IPS DF 6.9 (cell line): ENCODE results near the gene CCDC122.
"Not testable (repeated sequence)": the region's sequence is repeated elsewhere in the genome, so short reads cannot be mapped to it uniquely, and the experiment has no call there.

Source experiments
- DNase-seq: peaks from one replicate; pipeline ENCODE4 v3.0.0-alpha.2; 2013; ENCODE audit warnings: low read depth, low spot score
- H3K27ac ChIP-seq: one replicate; pipeline ENCODE4 v1.5.1; 2013; ENCODE audit warnings: low read length, control low read depth
- H3K27me3 ChIP-seq: 2 replicates; pipeline ENCODE4 v1.6.1; 2013; ENCODE audit warnings: mild to moderate bottlenecking, low read length; ENCODE audit not compliant: control insufficient read depth, insufficient read depth
- H3K36me3 ChIP-seq: 2 replicates; pipeline ENCODE4 v1.6.1; 2013; ENCODE audit warnings: low read length; ENCODE audit not compliant: control insufficient read depth, insufficient read depth
- H3K4me1 ChIP-seq: 2 replicates; pipeline ENCODE4 v1.6.1; 2013; ENCODE audit warnings: low read length; ENCODE audit not compliant: control insufficient read depth, insufficient read depth
- H3K4me3 ChIP-seq: 2 replicates; pipeline ENCODE4 v1.5.1; 2013; ENCODE audit warnings: mild to moderate bottlenecking, low read length
- H3K9me3 ChIP-seq: 2 replicates; pipeline ENCODE4 v1.6.1; 2013; ENCODE audit warnings: low read length, inconsistent platforms; ENCODE audit not compliant: control insufficient read depth, insufficient read depth
- WGBS: extraction: QIAGEN DNeasy Blood & Tissue Kit; methylation state at CpG from one replicate; pipeline ENCODE4 v1.1.7; 2013; ENCODE audit warnings: mixed read lengths, missing lambda C conversion rate; ENCODE audit not compliant: insufficient read length, insufficient coverage; 5-methylcytosine and 5-hydroxymethylcytosine counted together

The CCDC122 gene

DNA sequence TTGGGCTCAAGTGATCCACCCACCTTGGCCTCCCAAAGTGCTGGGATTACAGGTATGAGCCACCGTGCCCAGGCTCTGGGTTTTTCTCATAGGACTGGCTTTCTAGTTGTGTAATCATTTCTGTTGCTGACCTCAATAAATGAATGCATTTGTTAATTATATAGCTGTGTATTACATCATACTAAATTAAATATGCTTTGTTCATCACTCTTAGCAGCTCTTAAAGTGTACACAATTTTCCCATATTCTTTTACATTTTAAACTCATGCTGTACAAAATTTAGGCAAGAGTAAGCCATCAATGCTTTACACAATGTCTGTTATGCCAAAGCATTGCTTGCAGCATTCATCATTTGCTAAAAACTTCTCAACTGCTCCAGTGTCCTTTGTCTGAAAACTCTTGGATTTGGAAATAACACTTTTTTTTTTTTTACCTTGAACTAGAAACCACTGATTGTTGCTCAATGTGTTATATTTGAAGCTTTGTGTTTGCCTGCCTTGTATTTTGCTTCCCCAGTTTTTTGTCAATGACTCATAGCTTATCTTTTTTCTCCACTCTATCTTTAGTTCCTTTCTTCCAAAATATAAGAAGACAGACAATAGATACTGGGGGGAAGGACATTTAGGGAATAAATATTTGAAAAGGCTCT is 31.4 kb downstream of the CCDC122 start:
- no CpG with 5 or more reads among the region's 1 CpG for WGBS
- DNase-seq, result no peak

DNA sequence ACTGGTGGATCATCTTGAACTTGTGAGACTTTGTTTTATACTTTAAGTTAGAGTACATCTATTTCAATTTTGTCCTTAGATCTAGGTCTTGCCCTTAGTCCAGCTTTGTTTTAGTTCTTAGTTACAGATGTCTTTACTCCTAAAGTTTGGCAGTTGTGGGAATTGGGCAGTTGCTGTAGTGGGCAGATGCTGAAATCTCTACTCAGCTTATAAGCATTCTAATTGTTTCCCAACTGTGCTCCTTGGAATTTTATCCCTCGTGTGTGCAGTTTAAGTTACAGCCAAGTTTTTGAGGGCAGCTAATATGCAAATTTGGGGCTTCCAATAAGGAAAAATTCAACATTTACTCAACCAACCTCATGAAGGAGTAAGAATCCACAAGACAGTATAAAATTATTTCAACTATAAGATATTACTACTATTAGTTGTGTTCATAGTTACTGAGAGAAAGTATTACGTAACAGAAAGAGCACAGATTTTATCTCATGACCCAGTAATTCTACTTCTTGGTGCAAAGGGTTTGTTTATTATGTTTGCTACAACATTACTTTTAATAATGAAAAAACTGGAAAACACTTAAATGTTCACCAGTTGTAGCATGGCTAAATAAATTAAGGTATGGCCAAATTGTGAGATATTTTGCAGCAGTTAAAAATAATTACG is 32.9 kb downstream of the CCDC122 start:
- no peak for DNase-seq
- Histone ChIP-seq H3K36me3 (no peaks in the 10 kb centered on the region; the same call in 1 of the 2 replicates), H3K4me3 (no peak overlapping the region), H3K27me3 (no peaks in the 10 kb centered on the region), H3K9me3 (no peaks in the 10 kb centered on the region; the same call in 1 of the 2 replicates), H3K4me1 (no peaks in the 10 kb centered on the region), H3K27ac (no peak overlapping the region)
- WGBS, result no CpG with 5 or more reads among the region's 3 CpGs

More for the DNA sequence above, 31.4 kb downstream of the CCDC122 start:
- H3K36me3 ChIP-seq, result no peaks in the 10 kb centered on the region; the same call in 1 of the 2 replicates
- no peaks in the 10 kb centered on the region for H3K4me1 ChIP-seq
- no peaks in the 10 kb centered on the region for H3K27me3 ChIP-seq
- H3K4me3 ChIP-seq, result no peak overlapping the region
- no peaks in the 10 kb centered on the region; the same call in 1 of the 2 replicates for H3K9me3 ChIP-seq
- H3K27ac ChIP-seq, result no peak overlapping the region

DNA sequence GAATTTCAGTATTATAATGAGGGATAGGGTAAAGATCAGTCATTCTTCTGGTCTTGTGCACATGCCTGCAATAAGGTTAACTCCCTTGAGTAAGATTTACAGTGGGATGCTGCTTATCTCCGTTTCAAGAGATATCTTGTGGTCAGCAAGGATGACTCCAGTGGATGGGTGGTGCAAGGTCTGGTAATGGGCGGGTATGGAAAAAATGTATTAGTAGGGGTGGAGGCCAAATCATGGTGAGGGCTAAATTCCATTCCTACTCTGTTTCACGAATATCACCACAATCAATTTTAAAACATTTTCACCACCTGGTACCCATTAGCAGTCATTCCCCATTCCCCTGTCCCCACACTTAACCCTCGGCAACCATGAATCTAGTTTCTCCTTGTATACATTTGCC is 40.6 kb downstream of the CCDC122 start:
- H3K9me3 ChIP-seq, result no peaks in the 10 kb centered on the region
- no peak for DNase-seq
- no peak overlapping the region for H3K4me3 ChIP-seq
- no peaks in the 10 kb centered on the region for H3K27me3 ChIP-seq
- no peaks in the 10 kb centered on the region for H3K36me3 ChIP-seq
- H3K27ac ChIP-seq, result no peak overlapping the region
- no CpG with 5 or more reads among the region's 4 CpGs for WGBS
- no peaks in the 10 kb centered on the region for H3K4me1 ChIP-seq

DNA sequence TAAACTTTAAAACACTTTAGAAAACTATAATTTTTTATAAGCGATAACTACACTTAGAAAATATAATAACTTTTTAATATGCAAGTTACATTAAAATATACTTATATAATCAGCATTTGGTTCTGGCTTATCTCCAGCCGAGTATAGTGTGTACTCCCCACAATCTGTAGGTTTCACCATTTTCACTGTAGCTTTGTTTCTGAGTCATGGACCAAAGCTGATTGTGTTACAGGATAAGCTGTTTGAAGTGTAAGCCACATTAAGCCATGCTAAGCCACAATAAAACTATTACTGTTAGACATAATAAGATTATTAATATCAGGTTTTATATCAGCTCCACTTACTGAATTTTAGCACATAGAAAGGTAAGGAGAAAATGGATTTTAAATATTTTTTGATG is 43.8 kb downstream of the CCDC122 start:
- no CpG with 5 or more reads among the region's 2 CpGs for WGBS
- H3K4me1 ChIP-seq, result no peaks in the 10 kb centered on the region

DNA sequence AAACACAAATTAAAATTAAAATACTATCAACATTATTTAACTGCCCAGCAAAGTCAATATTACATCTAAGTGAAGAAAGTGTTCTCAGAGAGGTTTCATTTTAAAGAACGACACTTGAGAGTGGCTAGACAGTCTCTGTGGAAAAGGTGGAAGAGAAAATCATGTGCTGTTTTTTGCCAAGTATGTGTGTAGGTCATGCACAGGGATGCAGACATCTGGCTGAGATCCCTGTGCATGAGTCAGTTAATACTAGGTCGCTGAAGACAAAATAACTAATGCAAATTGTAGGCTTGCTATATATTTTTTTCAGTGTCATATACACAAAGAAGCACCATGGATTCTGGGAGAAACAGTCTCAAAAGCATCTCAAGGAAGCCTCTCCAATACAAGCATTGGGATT is 48.5 kb downstream of the CCDC122 start:
- H3K4me3 ChIP-seq, result no peak overlapping the region

More for the DNA sequence above, 43.8 kb downstream of the CCDC122 start:
- no peaks in the 10 kb centered on the region for H3K36me3 ChIP-seq
- H3K27ac ChIP-seq, result no peak overlapping the region
- H3K27me3 ChIP-seq, result no peaks in the 10 kb centered on the region
- H3K4me3 ChIP-seq, result no peak overlapping the region
- DNase-seq, result no peak
- no peaks in the 10 kb centered on the region for H3K9me3 ChIP-seq

GRCh38 chr13:43830497-43830881 is 49.1 kb downstream of the CCDC122 start:
- Histone ChIP-seq H3K4me3 (no peak overlapping the region), H3K27ac (no peak overlapping the region), H3K36me3 (no peaks in the 10 kb centered on the region), H3K9me3 (no peaks in the 10 kb centered on the region), H3K4me1 (no peaks in the 10 kb centered on the region), H3K27me3 (no peaks in the 10 kb centered on the region)
- WGBS, result no CpG with 5 or more reads among the region's 5 CpGs
- DNase-seq, result no peak

More for the DNA sequence above, 48.5 kb downstream of the CCDC122 start:
- H3K27ac ChIP-seq, result no peak overlapping the region
- no peaks in the 10 kb centered on the region for H3K4me1 ChIP-seq
- no peaks in the 10 kb centered on the region for H3K36me3 ChIP-seq
- no CpG with 5 or more reads among the region's 2 CpGs for WGBS
- H3K27me3 ChIP-seq, result no peaks in the 10 kb centered on the region
- no peaks in the 10 kb centered on the region for H3K9me3 ChIP-seq
- DNase-seq, result no peak

- not testable (repeated sequence) for H3K27me3 ChIP-seq, H3K27ac ChIP-seq, DNase-seq, H3K36me3 ChIP-seq, H3K4me1 ChIP-seq, H3K9me3 ChIP-seq, H3K4me3 ChIP-seq
- WGBS, result no CpG with 5 or more reads among the region's 1 CpG
Observed at GRCh38 chr13:43824656-43825055, 54.9 kb downstream of the CCDC122 start.

DNA sequence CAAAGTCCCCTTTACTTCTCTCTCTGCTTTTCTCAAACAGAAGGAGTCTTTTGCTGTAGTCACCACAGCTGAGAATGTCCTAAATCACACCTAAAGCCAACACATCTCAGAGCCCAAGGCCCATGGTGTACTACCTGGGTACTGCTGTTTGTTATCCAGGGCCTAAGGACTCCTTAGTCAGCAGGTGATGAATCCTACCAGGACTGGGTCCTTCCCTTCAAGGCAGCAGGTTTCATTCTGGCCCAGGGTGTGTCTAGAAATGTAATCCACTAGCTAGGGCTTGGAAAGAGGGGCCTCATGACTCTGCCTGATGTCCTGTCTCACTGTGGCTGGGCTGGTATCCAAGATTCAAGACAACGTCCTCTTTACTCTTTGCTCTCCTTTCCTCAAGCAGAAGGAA is 56.6 kb downstream of the CCDC122 start:
- no peaks in the 10 kb centered on the region for H3K4me1 ChIP-seq
- H3K27me3 ChIP-seq, result no peaks in the 10 kb centered on the region
- DNase-seq, result no peak
- WGBS, result no CpG with 5 or more reads among the region's 1 CpG
- H3K27ac ChIP-seq, result no peak overlapping the region
- no peak overlapping the region for H3K4me3 ChIP-seq
- H3K36me3 ChIP-seq, result no peaks in the 10 kb centered on the region
- H3K9me3 ChIP-seq, result no peaks in the 10 kb centered on the region

DNA sequence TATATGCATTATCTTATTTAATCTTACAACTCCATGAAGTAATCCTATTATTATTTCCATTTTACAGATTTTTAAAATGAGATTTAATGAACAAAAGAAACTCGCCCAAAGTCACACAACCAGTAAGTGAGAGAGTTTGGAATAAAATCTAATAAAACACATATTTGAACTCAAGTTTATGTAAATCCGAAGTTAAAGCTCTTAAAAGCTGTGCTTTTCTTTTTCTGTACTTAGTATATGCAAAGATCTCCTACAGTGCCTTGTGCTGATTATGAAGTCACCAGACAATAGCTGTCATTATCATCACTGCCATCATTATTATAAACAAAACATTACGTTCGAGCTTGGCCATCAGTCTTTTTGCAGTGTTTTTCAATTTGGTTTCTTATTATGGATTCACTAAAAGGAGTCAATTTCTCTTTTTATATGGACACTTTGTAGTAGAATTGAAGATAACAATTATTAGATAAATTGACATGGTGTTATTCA is 63.1 kb downstream of the CCDC122 start:
- Histone ChIP-seq H3K4me1 (no peaks in the 10 kb centered on the region), H3K27me3 (no peaks in the 10 kb centered on the region), H3K4me3 (no peak overlapping the region), H3K36me3 (no peaks in the 10 kb centered on the region), H3K27ac (no peak overlapping the region), H3K9me3 (no peaks in the 10 kb centered on the region)
- no CpG with 5 or more reads among the region's 4 CpGs for WGBS
- no peak for DNase-seq

GRCh38 chr13:43815204-43815603 is 64.3 kb downstream of the CCDC122 start:
- H3K4me3 ChIP-seq, result no peak overlapping the region
- H3K9me3 ChIP-seq, result no peaks in the 10 kb centered on the region
- no peaks in the 10 kb centered on the region for H3K27me3 ChIP-seq
- H3K27ac ChIP-seq, result no peak overlapping the region
- H3K4me1 ChIP-seq, result no peaks in the 10 kb centered on the region
- H3K36me3 ChIP-seq, result no peaks in the 10 kb centered on the region
- no peak for DNase-seq
- no CpG with 5 or more reads among the region's 2 CpGs for WGBS

DNA sequence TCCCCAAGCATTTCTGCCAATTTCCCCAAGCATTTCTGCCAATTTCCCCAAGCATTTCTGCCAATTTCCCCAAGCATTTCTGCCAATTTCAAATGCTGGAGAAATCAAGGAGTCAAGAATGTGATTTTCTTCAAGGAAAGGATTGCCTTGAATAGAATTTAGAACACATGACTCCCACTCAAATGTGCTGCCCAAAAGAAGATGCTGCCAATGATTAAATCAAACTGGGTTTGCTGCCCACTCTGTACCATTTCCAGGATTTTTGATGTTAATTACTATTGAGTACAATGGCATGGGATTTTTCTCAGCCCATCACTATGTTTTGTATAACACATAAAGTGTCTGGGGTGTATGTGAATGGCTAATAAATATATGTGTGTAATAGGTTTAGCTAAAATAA is 70.9 kb downstream of the CCDC122 start:
- no peak overlapping the region for H3K27ac ChIP-seq
- DNase-seq, result no peak
- no peak overlapping the region for H3K4me3 ChIP-seq
- no peaks in the 10 kb centered on the region for H3K36me3 ChIP-seq
- H3K27me3 ChIP-seq, result no peaks in the 10 kb centered on the region
- no peaks in the 10 kb centered on the region for H3K9me3 ChIP-seq
- H3K4me1 ChIP-seq, result peaks cover 4% of the 10 kb centered on the region; the same call in 1 of the 2 replicates
